HG02884 (cell line): ENCODE results near the gene RAB21.
A peak's percentile ranks its signal among the peaks of the same experiment; 100 is the strongest.
"Not testable (repeated sequence)": the region's sequence is repeated elsewhere in the genome, so short reads cannot be mapped to it uniquely, and the experiment has no call there.

Source experiments
- ATAC-seq: cut with Tn5 transposase; IDR thresholded peaks from one replicate; pipeline ENCODE4 v1.9.1; 2021; ENCODE audit warnings: mild to moderate bottlenecking, moderate library complexity; ENCODE audit not compliant: unreplicated experiment

RAB21 gene

GRCh38 chr12:71792599-71792998, 37.9 kb downstream of the RAB21 start:
- ATAC-seq = no peak

DNA sequence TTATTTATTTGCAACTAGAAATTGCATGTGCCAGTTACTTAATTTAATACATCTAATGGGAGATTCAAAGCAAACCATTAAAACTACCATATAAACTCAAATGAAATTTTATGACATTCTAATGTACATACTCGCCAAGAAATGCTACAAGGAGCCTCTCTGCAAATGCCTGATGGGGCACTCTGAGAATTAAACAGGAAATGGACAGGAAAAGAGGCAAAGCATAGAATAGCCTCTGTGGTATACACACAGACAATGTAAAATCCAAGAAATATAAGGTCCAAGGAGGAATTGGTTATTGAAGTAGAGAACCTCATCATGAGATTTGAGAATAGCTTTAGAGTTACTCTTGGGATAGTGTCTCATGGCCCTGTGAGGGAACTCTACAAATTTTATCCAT, 41.2 kb downstream of the RAB21 start:
- ATAC-seq = no peak

- ATAC-seq = no peak
These were observed 42.9 kb downstream of the RAB21 start for GRCh38 chr12:71797531-71797930.

GRCh38 chr12:71799106-71799505, 44.4 kb downstream of the RAB21 start:
- no peak for ATAC-seq

DNA sequence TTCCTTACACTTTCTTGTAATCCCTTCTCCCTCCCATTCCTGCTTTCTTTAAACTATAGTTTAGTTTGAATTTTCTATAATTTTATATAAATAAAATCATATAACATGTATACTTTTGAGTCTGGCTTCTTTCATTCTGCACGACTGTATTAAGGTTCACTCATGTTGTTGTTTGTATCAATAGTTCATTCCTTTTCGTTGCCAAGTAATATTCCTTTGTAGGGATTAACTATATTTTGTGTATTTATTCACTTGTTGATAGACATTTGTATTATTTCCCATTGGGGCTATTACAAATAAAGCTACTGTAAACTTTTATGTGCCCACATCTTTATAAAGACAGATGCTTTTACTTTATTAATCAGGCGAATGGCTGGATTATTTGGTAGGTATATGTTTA, 45.5 kb downstream of the RAB21 start:
- no peak for ATAC-seq

DNA sequence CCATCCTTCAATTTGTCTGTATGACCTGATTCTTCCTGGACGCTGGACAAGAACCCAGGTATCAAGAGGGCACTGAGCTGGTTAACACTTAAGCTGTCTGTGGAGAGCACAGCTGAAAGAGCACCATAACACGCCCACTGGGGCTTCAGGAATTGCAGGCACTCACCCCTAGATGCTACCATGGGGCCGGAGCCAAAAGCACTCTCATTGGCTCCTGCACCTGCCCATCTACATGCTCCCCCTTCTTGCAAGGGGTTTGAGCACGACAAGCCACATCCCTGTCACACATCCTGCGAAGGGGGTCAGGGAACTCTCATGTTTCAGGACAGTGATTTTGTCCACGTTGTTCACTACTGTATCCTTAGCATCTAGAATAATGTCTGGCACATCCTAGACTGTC, 49.8 kb downstream of the RAB21 start:
- no peak for ATAC-seq

GRCh38 chr12:71810921-71811320, 56.3 kb downstream of the RAB21 start:
- ATAC-seq = no peak

DNA sequence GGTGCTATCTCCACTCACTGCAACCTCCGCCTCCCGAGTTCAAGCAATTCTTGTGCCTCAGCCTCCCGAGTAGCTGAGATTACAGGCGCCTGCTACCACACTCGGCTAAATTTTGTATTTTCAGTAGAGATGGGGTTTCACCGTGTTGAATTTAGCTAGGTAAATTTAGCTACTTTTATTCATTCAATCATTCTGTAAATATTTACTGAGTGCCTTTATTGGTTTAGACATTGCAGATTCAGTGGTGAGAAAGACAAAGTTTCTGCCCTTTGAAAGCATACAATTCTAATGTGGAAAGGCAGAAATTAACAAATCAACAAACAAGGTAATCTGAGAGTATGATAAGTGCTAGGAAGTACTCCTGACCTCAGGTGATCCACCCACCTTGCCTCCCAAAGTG, 60.6 kb downstream of the RAB21 start:
- not testable (repeated sequence) for ATAC-seq

GRCh38 chr12:71822088-71822487, 67.4 kb downstream of the RAB21 start:
- ATAC-seq = not testable (repeated sequence)

GRCh38 chr12:71828813-71829212, 74.2 kb downstream of the RAB21 start:
- no peak for ATAC-seq

GRCh38 chr12:71837356-71837755, 82.7 kb downstream of the RAB21 start:
- ATAC-seq = no peak

- no peak for ATAC-seq
These were observed 83.6 kb downstream of the RAB21 start for GRCh38 chr12:71838231-71838630.

DNA sequence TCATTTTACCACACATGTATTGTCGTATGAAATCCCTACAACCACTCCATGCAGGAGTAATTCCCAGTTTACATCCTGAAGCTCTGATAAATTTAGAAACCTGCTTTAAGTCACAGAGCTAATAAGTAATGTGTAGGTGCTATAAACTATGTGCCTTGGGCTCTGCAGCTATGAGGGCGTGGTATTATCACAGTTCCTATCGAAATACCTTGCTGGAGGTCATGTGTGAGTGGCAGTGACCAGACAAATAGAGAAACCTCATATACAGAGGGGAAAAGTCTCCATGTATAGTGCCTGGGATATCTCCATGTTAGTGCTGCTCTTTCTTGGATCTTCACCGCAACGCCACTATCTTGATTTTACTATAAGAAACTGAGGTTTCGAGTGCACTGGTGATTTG, 84.0 kb downstream of the RAB21 start:
- no peak for ATAC-seq

GRCh38 chr12:71840231-71840847, 85.7 kb downstream of the RAB21 start:
- ATAC-seq = peak; percentile 14

GRCh38 chr12:71846322-71846940, 91.8 kb downstream of the RAB21 start:
- no peak for ATAC-seq

- peak; percentile 76 for ATAC-seq
These were observed 93.5 kb downstream of the RAB21 start for GRCh38 chr12:71848212-71848611.

GRCh38 chr12:71849109-71849851, 94.6 kb downstream of the RAB21 start:
- no peak for ATAC-seq
